CD4-positive, alpha-beta T cell (primary cell): ENCODE results near the gene ELMO1. TPM values are rescaled to one million over a fixed set of nuclear protein-coding genes. Genes with fewer than 3 reads are reported as not detected.

ENCODE experiments used
- ATAC-seq: fragments of 200-7000 bp; cut with Tn5 transposase; one replicate; pipeline ENCODE4 v1.10.0; 2022; ENCODE audit warnings: mild to moderate bottlenecking; ENCODE audit not compliant: poor library complexity
- CTCF ChIA-PET: fragments of 350-600 bp; sonication (Branson Sonifier 250); formaldehyde crosslinking; loops from one replicate; lab custom pipeline; 2021; ENCODE audit warnings: antibody characterized with exemption, inconsistent platforms; lab: Charles Lee
- POLR2A ChIA-PET: fragments of 350-600 bp; sonication (Branson Sonifier 250); formaldehyde crosslinking; loops from one replicate; lab custom pipeline; 2021; ENCODE audit warnings: antibody characterized with exemption, inconsistent platforms; lab: Charles Lee
- DNase-seq, 14 experiments: peaks; one replicate each; pipeline ENCODE4 v3.0.0-alpha.2; 2013 to 2020; ENCODE audit warnings: mixed read lengths in 2 of 14
- H3K27ac ChIP-seq, 2 donors: one replicate each; pipeline versions ENCODE4 v1.5.1 to v1.7.0; 2013; ENCODE audit warnings: low read length in 2 of 2, low read depth in 1 of 2, mild to moderate bottlenecking in 1 of 2
- H3K27me3 ChIP-seq, 2 experiments: 1 replicate in 1 of 2; 2 replicates in 1 of 2; pipeline versions ENCODE4 v1.6.1 to v1.7.0; 2013; ENCODE audit warnings: low read length in 2 of 2, control low read depth in 1 of 2, mild to moderate bottlenecking in 1 of 2, moderate library complexity in 1 of 2; ENCODE audit not compliant: insufficient read depth in 2 of 2, control insufficient read depth in 1 of 2
- H3K36me3 ChIP-seq: one replicate; pipeline ENCODE4 v1.6.1; 2013; ENCODE audit warnings: low read length, control low read depth; ENCODE audit not compliant: insufficient read depth
- H3K4me1 ChIP-seq: one replicate; pipeline ENCODE4 v1.6.1; 2013; ENCODE audit warnings: low read length, control low read depth; ENCODE audit not compliant: insufficient read depth
- H3K4me3 ChIP-seq: one replicate; pipeline ENCODE4 v1.5.1; 2013; ENCODE audit warnings: mild to moderate bottlenecking, low read length, moderate library complexity
- H3K9me3 ChIP-seq, 2 experiments: 1 replicate in 1 of 2; 2 replicates in 1 of 2; pipeline versions ENCODE4 v1.6.1 to v1.7.0; 2013; ENCODE audit warnings: low read length in 2 of 2, mild to moderate bottlenecking in 2 of 2, control low read depth in 1 of 2, moderate library complexity in 1 of 2; ENCODE audit not compliant: control insufficient read depth in 1 of 2, insufficient read depth in 1 of 2
- H3K27ac Mint-ChIP-seq: one replicate; pipeline ENCODE4 v1.8.0; 2020; ENCODE audit warnings: mixed read lengths
- H3K27me3 Mint-ChIP-seq: one replicate; pipeline ENCODE4 v1.8.0; 2021; ENCODE audit warnings: mixed read lengths
- H3K36me3 Mint-ChIP-seq: one replicate; pipeline ENCODE4 v1.8.0; 2021; ENCODE audit warnings: low read depth, mixed read lengths
- H3K4me1 Mint-ChIP-seq: one replicate; pipeline ENCODE4 v1.8.0; 2021; ENCODE audit warnings: low read depth, mixed read lengths
- H3K4me3 Mint-ChIP-seq: one replicate; pipeline ENCODE4 v1.8.0; 2020; ENCODE audit warnings: mild to moderate bottlenecking, mixed read lengths
- H3K9me3 Mint-ChIP-seq: one replicate; pipeline ENCODE4 v1.8.0; 2020; ENCODE audit warnings: mixed read lengths
- intact Hi-C, 2 experiments: fragments of 100-400 bp; cut with DNase I in 1 of 2; cut with micrococcal nuclease in 1 of 2; formaldehyde crosslinking; loops; one replicate each; pipeline versions ENCODE4 v1.15.1 to v1.9.0; 2023 to 2025; cut with DNase I, micrococcal nuclease
- total RNA-seq, 174 experiments: library from RNA in 2 of 174; stranded (reverse) in 2 of 174; gene quantifications; one replicate each; pipeline ENCODE4 v1.2.3 and lab custom pipeline; 2021 to 2026
- TF ChIP-seq, protein P1 (sequence below): fragments of 200-600 bp; IDR thresholded peaks from one replicate; pipeline ENCODE4 v1.8.0; 2022; ENCODE audit warnings: antibody characterized with exemption, mild to moderate bottlenecking

Gene ELMO1
- total RNA-seq, 2 experiments from 2014 or later, result 117 to 120 TPM

DNA sequence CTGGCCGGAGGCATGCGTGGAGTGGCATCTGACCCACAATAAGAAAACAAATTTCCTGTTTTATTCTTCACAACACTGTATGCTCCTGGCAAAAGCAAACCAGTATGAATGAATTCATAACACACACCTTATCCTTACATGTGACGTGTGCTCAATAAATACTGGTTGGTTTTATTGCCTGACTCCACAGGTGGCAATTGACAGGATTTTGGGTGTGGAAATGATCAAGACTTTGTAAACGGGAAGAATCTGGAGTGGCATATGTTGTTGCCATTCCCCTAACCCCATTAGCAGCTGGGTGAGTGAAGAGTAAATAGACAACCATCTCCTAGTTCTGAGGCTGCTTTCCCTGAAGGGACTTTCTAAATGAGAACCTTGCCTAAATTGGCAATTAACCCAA lies 508.8 kb downstream of the ELMO1 start:
- TF ChIP-seq, protein P1, sequence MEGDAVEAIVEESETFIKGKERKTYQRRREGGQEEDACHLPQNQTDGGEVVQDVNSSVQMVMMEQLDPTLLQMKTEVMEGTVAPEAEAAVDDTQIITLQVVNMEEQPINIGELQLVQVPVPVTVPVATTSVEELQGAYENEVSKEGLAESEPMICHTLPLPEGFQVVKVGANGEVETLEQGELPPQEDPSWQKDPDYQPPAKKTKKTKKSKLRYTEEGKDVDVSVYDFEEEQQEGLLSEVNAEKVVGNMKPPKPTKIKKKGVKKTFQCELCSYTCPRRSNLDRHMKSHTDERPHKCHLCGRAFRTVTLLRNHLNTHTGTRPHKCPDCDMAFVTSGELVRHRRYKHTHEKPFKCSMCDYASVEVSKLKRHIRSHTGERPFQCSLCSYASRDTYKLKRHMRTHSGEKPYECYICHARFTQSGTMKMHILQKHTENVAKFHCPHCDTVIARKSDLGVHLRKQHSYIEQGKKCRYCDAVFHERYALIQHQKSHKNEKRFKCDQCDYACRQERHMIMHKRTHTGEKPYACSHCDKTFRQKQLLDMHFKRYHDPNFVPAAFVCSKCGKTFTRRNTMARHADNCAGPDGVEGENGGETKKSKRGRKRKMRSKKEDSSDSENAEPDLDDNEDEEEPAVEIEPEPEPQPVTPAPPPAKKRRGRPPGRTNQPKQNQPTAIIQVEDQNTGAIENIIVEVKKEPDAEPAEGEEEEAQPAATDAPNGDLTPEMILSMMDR, result no peak
- ChIA-PET POLR2A (no interaction called here), CTCF (no interaction called here)
- intact Hi-C loops, result no loop called here
- no peak overlapping the region for H3K27ac ChIP-seq
- H3K36me3 Mint-ChIP-seq, result peaks cover 100% of the 10 kb centered on the region
- H3K36me3 ChIP-seq, result peaks cover 9% of the 10 kb centered on the region
- H3K4me3 Mint-ChIP-seq, result no peak overlapping the region
- H3K4me1 ChIP-seq, result peaks cover 18% of the 10 kb centered on the region
- no peaks in the 10 kb centered on the region for H3K27me3 ChIP-seq
- H3K27me3 Mint-ChIP-seq, result no peaks in the 10 kb centered on the region
- H3K4me1 Mint-ChIP-seq, result peaks cover 90% of the 10 kb centered on the region
- peak overlapping the region; percentile 17 for H3K27ac Mint-ChIP-seq
- DNase-seq, result no peak
- peaks cover 22% of the 10 kb centered on the region for H3K9me3 Mint-ChIP-seq
- no peak for ATAC-seq
- peaks cover 31 to 88% of the 10 kb centered on the region in 2 experiments for H3K9me3 ChIP-seq
- H3K4me3 ChIP-seq, result no peak overlapping the region

DNA sequence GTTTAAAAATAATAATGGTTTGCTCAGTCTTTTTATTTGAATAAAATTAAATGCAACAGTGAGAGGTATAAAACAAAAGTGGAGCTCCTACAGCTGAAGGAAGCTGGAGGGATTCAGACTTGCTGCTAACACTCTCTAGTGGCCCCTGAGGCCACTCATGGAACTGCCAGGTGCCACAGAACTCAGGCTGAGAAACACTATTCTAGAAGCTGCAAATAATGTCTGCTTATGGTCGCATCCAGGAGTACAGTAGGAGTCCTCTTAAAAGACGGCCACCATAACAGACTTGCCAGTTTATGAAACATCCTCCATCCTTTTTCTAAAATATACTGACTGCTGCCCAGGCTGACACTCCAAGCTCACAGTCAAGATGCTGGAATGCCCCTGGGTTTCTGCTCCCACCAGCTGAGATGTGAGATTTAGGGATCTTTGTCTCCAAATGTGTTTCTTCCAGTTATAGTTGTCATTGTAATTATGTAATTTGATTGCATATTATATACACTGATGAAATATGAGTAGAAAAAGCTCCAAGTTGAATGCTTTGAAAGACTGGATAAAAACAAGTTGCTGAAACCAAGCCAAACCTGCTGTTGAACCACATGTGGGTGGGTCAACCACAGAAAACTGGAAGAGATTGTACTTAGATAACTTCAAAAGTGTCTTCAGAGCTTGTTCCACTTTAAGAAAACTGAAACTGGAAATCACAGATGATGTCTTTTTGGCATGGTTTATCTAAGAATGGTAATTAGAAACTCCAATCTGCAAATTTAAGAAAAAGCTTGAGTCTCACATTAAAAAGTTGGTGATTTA lies 510.7 kb downstream of the ELMO1 start:
- Histone ChIP-seq H3K27ac (no peak overlapping the region), H3K9me3 (peaks cover 39 to 80% of the 10 kb centered on the region in 2 experiments), H3K4me1 (peaks cover 18% of the 10 kb centered on the region), H3K27me3 (no peaks in the 10 kb centered on the region), H3K4me3 (no peak overlapping the region), H3K36me3 (peaks cover 22% of the 10 kb centered on the region)
- peak overlapping the region; percentile 70 for H3K4me3 Mint-ChIP-seq
- peaks cover 13% of the 10 kb centered on the region for H3K9me3 Mint-ChIP-seq
- H3K27ac Mint-ChIP-seq, result peak overlapping the region; percentile 89
- peaks cover 72% of the 10 kb centered on the region for H3K4me1 Mint-ChIP-seq
- peak; percentile 75 for ATAC-seq
- H3K27me3 Mint-ChIP-seq, result no peaks in the 10 kb centered on the region
- intact Hi-C loops, result no loop called here
- CTCF ChIA-PET, result interaction anchor here (1.1 kb wide), 1 partner anchor 15 kb away, joined by 3 read pairs; no protein-coding TSS in a partner anchor
- DNase-seq, result peak in 4 of 14 experiments; percentile 26 to 61 (median 53)
- H3K36me3 Mint-ChIP-seq, result peaks cover 100% of the 10 kb centered on the region
- TF ChIP-seq, protein P1, result no peak
- POLR2A ChIA-PET, result interaction anchor here (0.9 to 1.6 kb wide), 8 partner anchors 11 to 299 kb away, joined by 3 to 7 read pairs (median 4); no protein-coding TSS in a partner anchor

DNA sequence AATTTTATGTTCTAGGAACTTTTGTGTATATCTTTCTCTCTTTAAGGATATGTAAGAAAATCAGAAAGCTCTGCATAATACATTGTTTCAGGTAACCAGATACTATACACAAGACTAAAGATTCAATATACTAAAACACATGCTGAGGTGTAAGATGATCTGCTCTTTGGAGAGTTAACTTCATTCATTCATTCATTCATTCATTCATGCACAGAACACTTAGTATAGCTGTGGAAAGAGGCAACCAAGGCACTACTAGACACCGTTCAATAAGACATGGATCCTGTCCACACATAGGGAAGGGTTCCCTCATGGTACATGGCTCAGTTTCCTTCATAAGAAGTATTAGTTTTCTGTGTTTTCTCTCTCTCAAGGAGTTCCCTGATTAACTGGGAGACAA lies 516.8 kb downstream of the ELMO1 start:
- POLR2A ChIA-PET, result no interaction called here
- H3K36me3 ChIP-seq, result peaks cover 20% of the 10 kb centered on the region
- peaks cover 20 to 29% of the 10 kb centered on the region in 2 experiments for H3K9me3 ChIP-seq
- TF ChIP-seq, protein P1, result no peak
- H3K4me1 ChIP-seq, result no peaks in the 10 kb centered on the region
- no peak for ATAC-seq
- H3K9me3 Mint-ChIP-seq, result peaks cover 4% of the 10 kb centered on the region
- no peak overlapping the region for H3K27ac ChIP-seq
- H3K4me3 Mint-ChIP-seq, result no peak overlapping the region
- no peaks in the 10 kb centered on the region for H3K27me3 Mint-ChIP-seq
- no peak overlapping the region for H3K27ac Mint-ChIP-seq
- no peak overlapping the region for H3K4me3 ChIP-seq
- no peaks in the 10 kb centered on the region for H3K27me3 ChIP-seq
- no peak for DNase-seq
- CTCF ChIA-PET, result no interaction called here
- peaks cover 19% of the 10 kb centered on the region for H3K4me1 Mint-ChIP-seq
- peaks cover 85% of the 10 kb centered on the region for H3K36me3 Mint-ChIP-seq
- intact Hi-C loops, result no loop called here
